Measurements from ENCODE around the gene ITGA5.

GRCh38 chr12:54385251-54385914 is 33.7 kb downstream of the ITGA5 start:
- TF ChIP-seq CTCF (IDR thresholded peaks at IDR 0.05): no peak
- TF ChIP-seq POLR2A (IDR thresholded peaks at IDR 0.05): no peak

All from transverse colon (tissue), 3 donors.